DMS79 (cell line): Measurements from ENCODE around the gene TRPC4.
"Not testable (repeated sequence)": the region's sequence is repeated elsewhere in the genome, so short reads cannot be mapped to it uniquely, and the experiment has no call there.

Experiments
- DNase-seq: peaks from one replicate; lab custom pipeline; 2025; lab: John Stamatoyannopoulos, UW

The TRPC4 gene

GRCh38 chr13:37601648-37602440 lies 267.7 kb downstream of the TRPC4 start:
- DNase-seq: no peak

- no peak for DNase-seq
These were observed 270.1 kb downstream of the TRPC4 start for GRCh38 chr13:37599519-37599918.

- DNase-seq: peak; percentile 54
These were observed 271.0 kb downstream of the TRPC4 start, which contains the start of gene POSTN for GRCh38 chr13:37598597-37598996. TSS of gene POSTN (minus strand) at chr13:37598768. CDS start at chr13:37598726, 42 bp downstream.

GRCh38 chr13:37597477-37598025 lies 272.0 kb downstream of the TRPC4 start:
- DNase-seq: no peak

GRCh38 chr13:37596805-37597204 lies 272.8 kb downstream of the TRPC4 start:
- no peak for DNase-seq

DNA sequence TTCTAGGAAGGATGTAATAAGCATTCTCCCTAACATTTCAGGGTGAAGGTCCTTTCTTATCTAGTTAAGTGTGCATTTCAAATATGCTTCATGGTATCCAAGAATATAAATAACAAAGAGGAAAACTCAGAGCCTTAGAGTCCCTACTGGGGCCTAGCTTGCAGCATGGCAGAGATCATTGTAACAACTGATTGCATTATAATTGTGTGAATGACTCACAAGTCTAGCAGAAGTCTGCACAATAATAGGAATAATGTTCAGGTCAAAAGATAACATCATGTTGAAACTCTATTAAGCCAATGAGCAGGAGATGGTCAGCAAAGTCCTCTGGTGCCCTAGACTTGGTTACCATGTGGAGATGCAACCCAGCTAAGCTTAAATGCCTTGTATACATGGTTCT lies 274.4 kb downstream of the TRPC4 start:
- no peak for DNase-seq

DNA sequence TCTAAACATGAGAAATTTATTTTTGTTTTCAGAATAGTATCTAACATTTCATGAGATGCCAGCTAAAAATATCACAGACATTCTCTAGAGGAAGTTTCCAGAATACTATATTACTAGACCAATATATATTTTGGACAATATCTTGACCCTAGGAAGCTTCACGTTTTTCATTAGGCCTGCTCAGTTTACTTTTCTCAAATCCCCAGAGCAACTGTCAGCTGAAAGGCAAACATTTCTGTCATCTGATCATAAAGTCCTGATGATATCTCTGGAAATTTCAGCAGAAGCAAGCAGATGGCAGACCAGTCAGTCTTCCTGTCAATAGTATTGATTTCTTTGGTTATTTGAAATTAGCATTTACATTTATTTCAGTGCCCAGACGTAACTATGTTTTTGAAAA lies 275.0 kb downstream of the TRPC4 start:
- DNase-seq: no peak

DNA sequence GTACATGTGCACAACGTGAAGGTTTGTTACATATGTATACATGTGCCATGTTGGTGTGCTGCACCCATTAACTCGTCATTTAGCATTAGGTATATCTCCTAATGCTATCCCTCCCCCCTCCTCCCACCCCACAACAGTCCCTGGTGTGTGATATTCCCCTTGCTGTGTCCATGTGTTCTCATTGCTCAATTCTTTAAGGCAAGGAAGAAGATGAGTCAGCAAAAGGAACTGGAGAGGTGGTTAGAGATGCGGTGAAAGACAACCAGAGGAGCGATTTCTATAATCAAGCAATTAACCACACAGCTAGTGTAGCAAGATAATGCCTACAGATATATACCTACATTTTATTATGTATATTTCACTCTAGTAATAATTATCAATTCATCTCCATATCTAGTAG lies 280.2 kb downstream of the TRPC4 start:
- not testable (repeated sequence) for DNase-seq

DNA sequence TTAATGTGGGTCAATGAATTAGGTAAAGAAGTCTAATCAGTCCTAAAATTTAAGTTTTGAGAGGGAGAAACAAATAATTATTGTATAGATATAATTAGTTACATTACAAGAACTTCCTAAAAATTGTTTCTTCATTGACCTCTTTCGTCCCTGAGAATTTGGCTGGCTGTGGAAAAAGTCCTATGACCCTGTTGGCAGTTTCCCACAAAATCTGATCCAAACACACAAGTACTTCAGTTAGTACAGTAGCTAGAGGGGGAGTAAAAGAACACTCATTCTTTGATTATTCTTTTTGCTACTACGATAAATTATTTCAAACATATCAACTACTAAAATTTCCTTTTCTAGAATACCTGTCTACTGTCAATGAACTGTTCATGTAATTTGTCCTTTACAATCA lies 282.3 kb downstream of the TRPC4 start:
- DNase-seq: no peak
